ENCODE measurements around the gene ZNF573. TPM values are rescaled to one million over a fixed set of nuclear protein-coding genes. Genes with fewer than 3 reads are reported as not detected.

ZNF573 gene
- total RNA-seq, 2 donors from 2014 or later: 6.2 to 15.0 TPM

GRCh38 chr19:37719927-37720265 is 59.5 kb downstream of the ZNF573 start:
- ATAC-seq: no peak
- DNase-seq (ENCODE audit: low spot score): no peak
- peak overlapping the region; percentile 76 to 91 for H3K27ac Mint-ChIP-seq
- H3K9me3 Mint-ChIP-seq: no peaks in the 10 kb centered on the region
- peak overlapping the region; percentile 91 for H3K4me3 Mint-ChIP-seq
- peaks cover 9 to 10% of the 10 kb centered on the region in 2 donors for H3K4me1 Mint-ChIP-seq (ENCODE audit: low read depth in 2 of 2)
- H3K27me3 Mint-ChIP-seq: no peaks in the 10 kb centered on the region
- no peaks in the 10 kb centered on the region for H3K36me3 Mint-ChIP-seq

- DNase-seq (ENCODE audit: low spot score) (peak; percentile 94), ATAC-seq (peak; percentile 98)
- Mint-ChIP-seq H3K27ac (peak within 1 kb of the TSS; percentile 76 to 91), H3K4me1 (ENCODE audit: low read depth in 2 of 2) (peaks cover 9 to 10% of the 10 kb centered on the region in 2 donors), H3K9me3 (no peaks in the 10 kb centered on the region), H3K36me3 (no peaks in the 10 kb centered on the region), H3K4me3 (peak within 1 kb of the TSS; percentile 91), H3K27me3 (no peaks in the 10 kb centered on the region)
Observed at GRCh38 chr19:37719111-37719926, 60.1 kb downstream of the ZNF573 start, which contains the start of gene ZNF607. Gene ZNF607, minus strand, starts transcription at chr19:37719761. Its CDS starts 8,143 bp downstream, at chr19:37711618.

GRCh38 chr19:37718304-37718703 is 61.1 kb downstream of the ZNF573 start:
- no peaks in the 10 kb centered on the region for H3K36me3 Mint-ChIP-seq
- no peaks in the 10 kb centered on the region for H3K9me3 Mint-ChIP-seq
- ATAC-seq: no peak
- DNase-seq (ENCODE audit: low spot score): no peak
- H3K27me3 Mint-ChIP-seq: no peaks in the 10 kb centered on the region
- H3K4me3 Mint-ChIP-seq: peak overlapping the region; percentile 91
- peaks cover 9 to 10% of the 10 kb centered on the region in 2 donors for H3K4me1 Mint-ChIP-seq (ENCODE audit: low read depth in 2 of 2)
- H3K27ac Mint-ChIP-seq: peak overlapping the region in 1 of 2 donors; percentile 91

GRCh38 chr19:37716140-37716539 is 63.2 kb downstream of the ZNF573 start:
- DNase-seq (ENCODE audit: low spot score) (no peak), ATAC-seq (no peak)
- no peak overlapping the region for H3K27ac Mint-ChIP-seq
- peaks cover 9 to 10% of the 10 kb centered on the region in 2 donors for H3K4me1 Mint-ChIP-seq (ENCODE audit: low read depth in 2 of 2)
- peaks cover 4% of the 10 kb centered on the region for H3K36me3 Mint-ChIP-seq
- no peak overlapping the region for H3K4me3 Mint-ChIP-seq
- no peaks in the 10 kb centered on the region for H3K27me3 Mint-ChIP-seq
- no peaks in the 10 kb centered on the region for H3K9me3 Mint-ChIP-seq

GRCh38 chr19:37706052-37706605 is 73.3 kb downstream of the ZNF573 start:
- H3K27me3 Mint-ChIP-seq: no peaks in the 10 kb centered on the region
- H3K36me3 Mint-ChIP-seq: peaks cover 33% of the 10 kb centered on the region
- H3K4me3 Mint-ChIP-seq: no peak overlapping the region
- ATAC-seq: no peak
- no peak overlapping the region for H3K27ac Mint-ChIP-seq
- H3K9me3 Mint-ChIP-seq: peaks cover 6% of the 10 kb centered on the region
- H3K4me1 Mint-ChIP-seq (ENCODE audit: low read depth in 2 of 2): peaks cover 0 to 2% of the 10 kb centered on the region in 2 donors
- DNase-seq (ENCODE audit: low spot score): no peak

GRCh38 chr19:37699057-37699456 is 80.3 kb downstream of the ZNF573 start:
- Mint-ChIP-seq H3K9me3 (peaks cover 20% of the 10 kb centered on the region), H3K4me1 (ENCODE audit: low read depth in 2 of 2) (peaks cover 0 to 2% of the 10 kb centered on the region in 2 donors), H3K27me3 (no peaks in the 10 kb centered on the region), H3K4me3 (no peak overlapping the region), H3K27ac (no peak overlapping the region), H3K36me3 (peaks cover 50% of the 10 kb centered on the region)
- DNase-seq (ENCODE audit: low spot score) (no peak), ATAC-seq (no peak)

- H3K27me3 Mint-ChIP-seq: no peaks in the 10 kb centered on the region
- no peak overlapping the region for H3K4me3 Mint-ChIP-seq
- ATAC-seq (no peak), DNase-seq (ENCODE audit: low spot score) (no peak)
- peaks cover 0 to 2% of the 10 kb centered on the region in 2 donors for H3K4me1 Mint-ChIP-seq (ENCODE audit: low read depth in 2 of 2)
- peaks cover 20% of the 10 kb centered on the region for H3K9me3 Mint-ChIP-seq
- H3K27ac Mint-ChIP-seq: no peak overlapping the region
- H3K36me3 Mint-ChIP-seq: peaks cover 56% of the 10 kb centered on the region
Observed at GRCh38 chr19:37698216-37698615, 81.2 kb downstream of the ZNF573 start.

- H3K27me3 Mint-ChIP-seq: no peaks in the 10 kb centered on the region
- ATAC-seq (no peak), DNase-seq (ENCODE audit: low spot score) (no peak)
- peaks cover 7% of the 10 kb centered on the region in 2 donors for H3K4me1 Mint-ChIP-seq (ENCODE audit: low read depth in 2 of 2)
- no peak overlapping the region for H3K4me3 Mint-ChIP-seq
- peaks cover 17% of the 10 kb centered on the region for H3K9me3 Mint-ChIP-seq
- no peak overlapping the region for H3K27ac Mint-ChIP-seq
- H3K36me3 Mint-ChIP-seq: peaks cover 42% of the 10 kb centered on the region
Observed at GRCh38 chr19:37695144-37695899, 84.1 kb downstream of the ZNF573 start.

- DNase-seq (ENCODE audit: low spot score): no peak
- Mint-ChIP-seq H3K36me3 (peaks cover 20% of the 10 kb centered on the region), H3K27ac (no peak overlapping the region), H3K27me3 (no peaks in the 10 kb centered on the region), H3K4me3 (peak overlapping the region; percentile 66), H3K9me3 (peaks cover 10% of the 10 kb centered on the region), H3K4me1 (ENCODE audit: low read depth in 2 of 2) (peaks cover 7% of the 10 kb centered on the region in 2 donors)
- ATAC-seq: no peak
Observed at GRCh38 chr19:37692956-37693620, 86.3 kb downstream of the ZNF573 start.

- peaks cover 7% of the 10 kb centered on the region in 2 donors for H3K4me1 Mint-ChIP-seq (ENCODE audit: low read depth in 2 of 2)
- peak overlapping the region; percentile 96 for H3K4me3 Mint-ChIP-seq
- peaks cover 9% of the 10 kb centered on the region for H3K36me3 Mint-ChIP-seq
- H3K27ac Mint-ChIP-seq: peak overlapping the region; percentile 63 to 89
- DNase-seq (ENCODE audit: low spot score) (peak; percentile 87), ATAC-seq (peak; percentile 92 to 95)
- H3K9me3 Mint-ChIP-seq: peaks cover 3% of the 10 kb centered on the region
- no peaks in the 10 kb centered on the region for H3K27me3 Mint-ChIP-seq
Observed at GRCh38 chr19:37691881-37692504, 87.4 kb downstream of the ZNF573 start.

Other genes starting within 250 kb of the ZNF573 start
- 1 to 10 TPM; 2.0 to 4.2 TPM for gene ZNF571, start 184.8 kb downstream of the ZNF573 start, total RNA-seq
- gene ZNF540, start 184.7 kb downstream of the ZNF573 start, total RNA-seq: 1 to 10 TPM; 1.2 to 2.3 TPM
- gene ZFP30, start 124.1 kb downstream of the ZNF573 start, total RNA-seq: 10 to 100 TPM in 1 of 2 donors, 1 to 10 TPM in 1; 9.7 to 16.1 TPM
- gene ZNF607, start 59.8 kb downstream of the ZNF573 start, total RNA-seq: 1 to 10 TPM; 5.6 to 7.8 TPM
- gene WDR87, start 127.0 kb upstream of the ZNF573 start, total RNA-seq: not detected
- gene SIPA1L3, start 127.6 kb upstream of the ZNF573 start, total RNA-seq: 10 to 100 TPM; 16.8 to 31.0 TPM

Data from natural killer cell treated with Interleukin-12 subunit alpha and Interleukin-12 subunit beta and Interleukin-15 and Interleukin-18, amount 100 ng/mL, for 72 hours (primary cell).